Calu3 (cell line): ENCODE results near the gene PSD4. TPM values are rescaled to one million over a fixed set of nuclear protein-coding genes. Genes with fewer than 3 reads are reported as not detected.

ENCODE experiments used
- BruUV-seq: library from RNA; stranded (reverse); fragments of 400-500 nt; replicated peaks from 2 replicates; lab custom pipeline; 2021; lab: Mats Ljungman, UMichigan
- CTCF ChIA-PET: fragments of 300-600 bp; sonication (Branson Sonifier 250); formaldehyde crosslinking; loops from one replicate; lab custom pipeline; 2022; ENCODE audit warnings: antibody characterized with exemption; lab: Charles Lee
- DNase-seq: peaks from one replicate; pipeline ENCODE4 v3.0.0; 2022
- H3K27ac Mint-ChIP-seq: one replicate; pipeline ENCODE4 v1.8.0; 2022; ENCODE audit warnings: mixed read lengths; ENCODE audit not compliant: unreplicated experiment
- H3K27me3 Mint-ChIP-seq: one replicate; pipeline ENCODE4 v1.8.0; 2022; ENCODE audit warnings: mixed read lengths; ENCODE audit not compliant: unreplicated experiment
- H3K36me3 Mint-ChIP-seq: one replicate; pipeline ENCODE4 v1.8.0; 2022; ENCODE audit warnings: mild to moderate bottlenecking, moderate library complexity, mixed read lengths; ENCODE audit not compliant: insufficient read depth, unreplicated experiment
- H3K4me1 Mint-ChIP-seq: one replicate; pipeline ENCODE4 v1.8.0; 2022; ENCODE audit warnings: mild to moderate bottlenecking, low read depth, mixed read lengths; ENCODE audit not compliant: unreplicated experiment
- H3K4me3 Mint-ChIP-seq: one replicate; pipeline ENCODE4 v1.8.0; 2022; ENCODE audit warnings: mild to moderate bottlenecking, low read depth, moderate library complexity, mixed read lengths; ENCODE audit not compliant: unreplicated experiment
- H3K9me3 Mint-ChIP-seq: one replicate; pipeline ENCODE4 v1.8.0; 2022; ENCODE audit warnings: low read depth, mixed read lengths; ENCODE audit not compliant: unreplicated experiment
- intact Hi-C: fragments of 100-400 bp; cut with micrococcal nuclease; formaldehyde crosslinking; loops from one replicate; pipeline ENCODE4 v1.10.0; 2022; ENCODE audit not compliant: unreplicated experiment
- total RNA-seq: library from RNA; stranded (reverse); gene quantifications from 2 replicates; pipeline ENCODE4 v1.2.3, GENCODE V29; 2022
- TF ChIP-seq, protein P1 (sequence below): fragments of 200-600 bp; IDR thresholded peaks from one replicate; pipeline ENCODE4 v1.8.0; 2022; ENCODE audit warnings: antibody characterized with exemption; ENCODE audit not compliant: unreplicated experiment

PSD4 gene
- total RNA-seq, 1 experiment from 2014 or later = 58.7 TPM

DNA sequence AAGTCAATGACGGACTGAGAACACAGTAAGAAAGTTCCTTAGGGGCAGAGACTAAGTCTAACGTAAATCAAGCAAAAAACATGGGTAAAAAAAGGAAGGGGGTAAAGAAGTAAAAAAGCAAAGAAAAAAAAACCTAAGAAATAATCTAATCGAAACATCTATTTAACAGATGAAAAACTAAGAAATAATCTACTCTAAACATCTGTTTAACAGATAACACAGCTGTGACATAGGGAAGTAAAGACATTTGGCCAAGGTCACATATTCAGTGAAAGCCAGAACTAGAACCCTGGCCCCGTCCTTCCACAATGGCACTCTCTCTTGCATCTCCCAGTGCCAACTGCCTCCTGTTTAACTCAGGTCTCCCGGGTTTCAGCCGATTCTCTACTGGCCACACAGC is 48.1 kb downstream of the PSD4 start:
- no peak for DNase-seq
- intact Hi-C loops = no loop called here
- H3K9me3 Mint-ChIP-seq = no peaks in the 10 kb centered on the region

DNA sequence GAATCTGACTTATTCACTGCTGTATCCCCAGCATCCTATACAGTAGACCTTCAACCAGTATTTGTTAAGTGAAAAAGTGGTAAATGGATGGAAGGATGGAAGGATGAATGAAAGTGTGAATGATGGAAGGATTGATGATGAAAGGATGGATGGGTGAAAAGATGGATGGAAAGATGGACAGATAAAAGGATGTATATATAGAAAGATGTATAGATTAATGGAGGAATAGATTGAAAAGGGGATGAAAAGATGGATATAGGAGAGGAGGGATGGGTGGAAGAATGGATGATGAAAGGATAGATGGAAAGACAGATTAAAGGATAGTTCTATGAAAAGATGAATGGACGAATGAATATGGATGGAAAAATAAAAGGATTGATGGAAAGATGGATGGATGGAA is 50.0 kb downstream of the PSD4 start:
- Mint-ChIP-seq H3K27me3 (no peaks in the 10 kb centered on the region), H3K4me3 (no peak overlapping the region), H3K27ac (no peak overlapping the region), H3K9me3 (no peaks in the 10 kb centered on the region), H3K36me3 (peaks cover 10% of the 10 kb centered on the region), H3K4me1 (peaks cover 25% of the 10 kb centered on the region)
- BruUV-seq = no TSS peak
- DNase-seq = no peak
- TF ChIP-seq, protein P1, sequence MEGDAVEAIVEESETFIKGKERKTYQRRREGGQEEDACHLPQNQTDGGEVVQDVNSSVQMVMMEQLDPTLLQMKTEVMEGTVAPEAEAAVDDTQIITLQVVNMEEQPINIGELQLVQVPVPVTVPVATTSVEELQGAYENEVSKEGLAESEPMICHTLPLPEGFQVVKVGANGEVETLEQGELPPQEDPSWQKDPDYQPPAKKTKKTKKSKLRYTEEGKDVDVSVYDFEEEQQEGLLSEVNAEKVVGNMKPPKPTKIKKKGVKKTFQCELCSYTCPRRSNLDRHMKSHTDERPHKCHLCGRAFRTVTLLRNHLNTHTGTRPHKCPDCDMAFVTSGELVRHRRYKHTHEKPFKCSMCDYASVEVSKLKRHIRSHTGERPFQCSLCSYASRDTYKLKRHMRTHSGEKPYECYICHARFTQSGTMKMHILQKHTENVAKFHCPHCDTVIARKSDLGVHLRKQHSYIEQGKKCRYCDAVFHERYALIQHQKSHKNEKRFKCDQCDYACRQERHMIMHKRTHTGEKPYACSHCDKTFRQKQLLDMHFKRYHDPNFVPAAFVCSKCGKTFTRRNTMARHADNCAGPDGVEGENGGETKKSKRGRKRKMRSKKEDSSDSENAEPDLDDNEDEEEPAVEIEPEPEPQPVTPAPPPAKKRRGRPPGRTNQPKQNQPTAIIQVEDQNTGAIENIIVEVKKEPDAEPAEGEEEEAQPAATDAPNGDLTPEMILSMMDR = no peak
- CTCF ChIA-PET = interaction anchor here (1.2 kb wide), 1 partner anchor 144 kb away, joined by 3 read pairs; no protein-coding TSS in a partner anchor
- intact Hi-C loops = no loop called here

More for the DNA sequence above, 48.1 kb downstream of the PSD4 start:
- Mint-ChIP-seq H3K27me3 (no peaks in the 10 kb centered on the region), H3K4me3 (no peak overlapping the region), H3K27ac (no peak overlapping the region), H3K4me1 (peaks cover 35% of the 10 kb centered on the region), H3K36me3 (peaks cover 24% of the 10 kb centered on the region)
- CTCF ChIA-PET = interaction anchor here (0.6 to 1.6 kb wide), 3 partner anchors 16 to 149 kb away, joined by 3 to 5 read pairs (median 4); no protein-coding TSS in a partner anchor
- TF ChIP-seq, protein P1 = no peak
- no TSS peak for BruUV-seq

DNA sequence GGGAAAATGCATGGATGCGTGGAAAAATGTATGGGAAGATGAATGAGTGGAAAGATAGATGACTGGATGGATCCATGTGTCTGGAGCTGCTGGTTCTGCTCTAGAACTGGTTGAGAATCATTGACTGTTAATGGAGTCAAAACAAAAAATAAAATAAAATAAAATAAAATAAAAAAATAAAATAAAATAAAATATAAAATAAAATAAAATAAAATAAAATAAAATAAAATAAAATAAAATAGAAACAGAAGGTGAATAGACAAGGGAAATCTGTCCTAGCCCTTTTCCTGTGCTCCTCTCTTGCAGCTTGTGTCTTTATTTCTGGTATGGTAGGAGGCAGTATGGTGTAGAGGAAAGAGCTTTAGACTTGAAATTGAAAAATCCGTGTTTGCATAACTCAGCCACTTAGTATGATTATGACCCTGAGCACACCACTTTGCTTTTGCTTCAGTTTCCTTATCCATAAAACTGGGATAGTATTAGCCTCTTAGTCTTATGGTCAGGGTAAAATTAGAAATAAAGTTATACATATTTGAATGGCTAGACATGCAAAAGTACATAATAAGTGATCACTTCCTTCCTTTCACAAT is 51.0 kb downstream of the PSD4 start:
- H3K27me3 Mint-ChIP-seq = no peaks in the 10 kb centered on the region
- no TSS peak for BruUV-seq
- no peak overlapping the region for H3K4me3 Mint-ChIP-seq
- TF ChIP-seq, protein P1 = no peak
- no peak overlapping the region for H3K27ac Mint-ChIP-seq
- intact Hi-C loops = no loop called here
- peaks cover 25% of the 10 kb centered on the region for H3K4me1 Mint-ChIP-seq
- no peaks in the 10 kb centered on the region for H3K9me3 Mint-ChIP-seq
- DNase-seq = no peak
- CTCF ChIA-PET = interaction anchor here (1.2 kb wide), 3 partner anchors 10 to 145 kb away, joined by 3 to 5 read pairs (median 3); no protein-coding TSS in a partner anchor
- peaks cover 9% of the 10 kb centered on the region for H3K36me3 Mint-ChIP-seq

DNA sequence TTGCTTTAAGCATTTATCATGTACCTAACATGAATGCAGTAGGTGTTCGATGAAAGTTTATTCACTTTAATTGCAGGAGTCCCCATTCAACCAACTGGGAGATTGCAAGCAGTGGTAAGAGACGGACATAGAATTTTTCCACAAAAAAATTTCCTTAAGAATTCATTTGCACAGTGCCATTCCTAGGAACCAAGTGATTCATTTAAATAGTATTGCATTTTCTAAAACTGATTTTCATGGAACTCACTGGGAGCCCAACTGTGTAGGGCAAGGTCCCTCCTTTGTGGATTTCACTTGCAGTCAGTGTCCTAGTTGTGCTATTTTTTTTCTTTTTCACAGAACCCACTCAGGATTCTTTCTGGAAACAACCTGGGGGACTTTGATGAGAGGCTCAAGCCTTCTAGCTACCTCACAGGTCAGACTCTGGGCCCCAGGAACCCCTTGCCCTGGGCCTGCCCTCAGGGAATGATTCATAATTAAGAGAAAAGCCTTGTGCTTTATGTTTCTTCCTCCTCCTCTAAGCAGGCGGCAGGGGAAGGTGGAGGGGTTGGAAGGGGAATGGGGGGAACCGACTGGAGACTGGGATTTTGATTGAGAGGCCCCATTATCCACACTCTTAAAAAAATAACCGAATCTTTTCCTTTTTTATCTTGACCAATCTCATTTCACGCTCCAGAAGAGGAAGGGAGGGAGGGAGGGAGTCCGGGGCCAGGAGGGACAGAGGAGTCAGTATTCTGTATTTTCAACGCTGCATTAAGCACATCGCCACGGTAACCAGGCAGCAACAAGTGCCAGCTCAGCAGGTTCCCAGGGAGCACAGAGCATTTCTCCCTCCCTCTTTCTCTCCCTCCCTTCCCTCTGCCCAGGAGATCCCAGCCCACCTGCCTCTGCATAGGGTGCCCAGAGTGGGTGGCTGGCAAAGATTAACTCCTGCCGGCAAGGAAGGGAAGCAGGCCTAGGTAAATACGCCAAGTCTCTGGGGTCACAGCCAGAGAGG is 51.8 kb downstream of the PSD4 start:
- intact Hi-C loops = no loop called here
- peaks cover 27% of the 10 kb centered on the region for H3K4me1 Mint-ChIP-seq
- DNase-seq = no peak

More for the DNA sequence above, 51.8 kb downstream of the PSD4 start:
- CTCF ChIA-PET = interaction anchor here (1.1 to 1.2 kb wide), 3 partner anchors 10 to 145 kb away, joined by 3 to 5 read pairs (median 3); no protein-coding TSS in a partner anchor
- Mint-ChIP-seq H3K4me3 (no peak overlapping the region), H3K27me3 (no peaks in the 10 kb centered on the region), H3K9me3 (no peaks in the 10 kb centered on the region), H3K36me3 (peaks cover under 1% of the 10 kb centered on the region), H3K27ac (no peak overlapping the region)
- BruUV-seq = no TSS peak
- TF ChIP-seq, protein P1 = no peak
